ENCODE data around the gene IRX5.

Gene IRX5

GRCh38 chr16:54944002-54944401 is 13.3 kb downstream of the IRX5 start:
- CTCF ChIA-PET = no interaction called here
- TF ChIP-seq CTCF (IDR thresholded peaks at IDR 0.05; ENCODE audit: control extremely low read depth, extremely low read depth, low read depth, missing control alignments) = no peak
- no peak for DNase-seq (ENCODE audit: extremely low spot score)
- POLR2A ChIA-PET = no interaction called here

GRCh38 chr16:54945063-54945462 is 14.4 kb downstream of the IRX5 start:
- ChIA-PET CTCF (no interaction called here), POLR2A (no interaction called here)
- DNase-seq (ENCODE audit: extremely low spot score) = no peak
- TF ChIP-seq CTCF (IDR thresholded peaks at IDR 0.05; ENCODE audit: control extremely low read depth, extremely low read depth, low read depth, missing control alignments) = no peak

GRCh38 chr16:54946909-54947308 is 16.2 kb downstream of the IRX5 start:
- no peak for TF ChIP-seq CTCF (IDR thresholded peaks at IDR 0.05; ENCODE audit: control extremely low read depth, extremely low read depth, low read depth, missing control alignments)
- ChIA-PET CTCF (interaction anchor here (1.7 kb wide), 1 partner anchor 13 kb away, joined by 5 read pairs; no protein-coding TSS in a partner anchor), POLR2A (no interaction called here)
- DNase-seq (ENCODE audit: extremely low spot score) = no peak

GRCh38 chr16:54947616-54948015 is 17.0 kb downstream of the IRX5 start:
- no peak for DNase-seq (ENCODE audit: extremely low spot score)
- ChIA-PET CTCF (interaction anchor here (0.9 to 1.7 kb wide), 2 partner anchors 10 to 13 kb away, joined by 3 to 5 read pairs; no protein-coding TSS in a partner anchor), POLR2A (no interaction called here)

GRCh38 chr16:54952195-54952594 is 21.5 kb downstream of the IRX5 start:
- DNase-seq (ENCODE audit: extremely low spot score) = no peak
- ChIA-PET POLR2A (no interaction called here), CTCF (no interaction called here)
- TF ChIP-seq CTCF (IDR thresholded peaks at IDR 0.05; ENCODE audit: control extremely low read depth, extremely low read depth, low read depth, missing control alignments) = no peak

More at GRCh38 chr16:54947616-54948015, 17.0 kb downstream of the IRX5 start:
- TF ChIP-seq CTCF (IDR thresholded peaks at IDR 0.05; ENCODE audit: control extremely low read depth, extremely low read depth, low read depth, missing control alignments) = no peak

GRCh38 chr16:54953461-54953860 is 22.8 kb downstream of the IRX5 start:
- no peak for TF ChIP-seq CTCF (IDR thresholded peaks at IDR 0.05; ENCODE audit: control extremely low read depth, extremely low read depth, low read depth, missing control alignments)
- CTCF ChIA-PET = interaction anchor here (0.7 kb wide), 1 partner anchor 8 kb away, joined by 3 read pairs; no protein-coding TSS in a partner anchor
- POLR2A ChIA-PET = no interaction called here
- no peak for DNase-seq (ENCODE audit: extremely low spot score)

- ChIA-PET POLR2A (no interaction called here), CTCF (no interaction called here)
- TF ChIP-seq CTCF (IDR thresholded peaks at IDR 0.05; ENCODE audit: control extremely low read depth, extremely low read depth, low read depth, missing control alignments) = no peak
- no peak for DNase-seq (ENCODE audit: extremely low spot score)
Observed at GRCh38 chr16:54954220-54954619, 23.6 kb downstream of the IRX5 start.
